Endothelial cell of umbilical vein (primary cell): ENCODE results near the gene COG5. TPM values are rescaled to one million over a fixed set of nuclear protein-coding genes. Genes with fewer than 3 reads are reported as not detected.

Experiments
- BruUV-seq: library from RNA; stranded (reverse); fragments of 400-500 nt; replicated peaks from 2 replicates; lab custom pipeline; 2021; lab: Mats Ljungman, UMichigan
- CTCF ChIA-PET: fragments of 300-600, 350-600 bp; sonication (Branson Sonifier 250); formaldehyde crosslinking; loops from one replicate; lab custom pipeline; 2021; ENCODE audit warnings: antibody characterized with exemption, inconsistent platforms; lab: Charles Lee
- POLR2A ChIA-PET: fragments of 300-600, 350-600 bp; sonication (Branson Sonifier 250); formaldehyde crosslinking; loops from one replicate; lab custom pipeline; 2021; ENCODE audit warnings: antibody characterized with exemption, inconsistent platforms; lab: Charles Lee
- DNase-seq: peaks from one replicate; pipeline ENCODE4 v3.0.0-alpha.2; 2011; ENCODE audit warnings: low read depth, low spot score
- FAIRE-seq: peaks from 2 replicates; lab custom pipeline; 2011; peaks lifted over from hg19 to GRCh38; lab: Jason Lieb, UNC
- H2AFZ ChIP-seq: 2 replicates; pipeline ENCODE4 v1.6.0; 2012; ENCODE audit warnings: low read depth, low read length, control low read depth, inconsistent platforms
- H3K27ac ChIP-seq: 2 replicates; pipeline ENCODE4 v1.5.1; 2011; ENCODE audit warnings: low read depth, mild to moderate bottlenecking, control low read depth, low read length, moderate library complexity; ENCODE audit not compliant: insufficient read depth
- H3K27me3 ChIP-seq, 2 experiments: 2 replicates each; pipeline versions ENCODE4 v1.6.0 to v1.6.1; 2011; ENCODE audit warnings: low read length in 2 of 2, mixed read lengths in 1 of 2; ENCODE audit not compliant: control insufficient read depth in 2 of 2, insufficient read depth in 2 of 2
- H3K36me3 ChIP-seq, 2 experiments: 2 replicates in 1 of 2; 3 replicates in 1 of 2; pipeline ENCODE4 v1.5.1; 2011; ENCODE audit warnings: low read length in 2 of 2, mild to moderate bottlenecking in 1 of 2, moderate library complexity in 1 of 2; ENCODE audit not compliant: control insufficient read depth in 2 of 2, insufficient read depth in 2 of 2; ENCODE audit errors: extremely low read depth in 1 of 2
- H3K4me1 ChIP-seq: 3 replicates; pipeline ENCODE4 v1.5.1; 2011; ENCODE audit warnings: mild to moderate bottlenecking, low read length; ENCODE audit not compliant: control insufficient read depth, insufficient read depth; ENCODE audit errors: extremely low read depth
- H3K4me2 ChIP-seq: 2 replicates; pipeline ENCODE4 v1.6.1; 2011; ENCODE audit warnings: low read length, control low read depth, mixed read lengths; ENCODE audit not compliant: insufficient read depth
- H3K4me3 ChIP-seq, 3 experiments: fragments of 200-600 bp in 1 of 3; sonication (generic), shearing (Covaris generic) in 1 of 3; replicated peaks in 1 of 3; 2 replicates each; pipeline ENCODE4 v1.5.1; 2011 to 2016; ENCODE audit warnings: control low read depth in 3 of 3, low read length in 3 of 3, mild to moderate bottlenecking in 2 of 3, inconsistent platforms in 1 of 3, low read depth in 1 of 3, moderate library complexity in 1 of 3; ENCODE audit not compliant: insufficient read depth in 1 of 3
- H3K79me2 ChIP-seq: 2 replicates; pipeline ENCODE4 v1.6.0; 2012; ENCODE audit warnings: low read length, inconsistent platforms; ENCODE audit not compliant: control insufficient read depth, insufficient read depth
- H3K9ac ChIP-seq: replicated peaks from 2 replicates; pipeline ENCODE3; 2011; ENCODE audit warnings: low read length, control low read depth; ENCODE audit not compliant: insufficient read depth; ENCODE audit errors: extremely low read depth
- H3K9me1 ChIP-seq: replicated peaks from 3 replicates; pipeline ENCODE4 v1.6.0; 2011; ENCODE audit warnings: mild to moderate bottlenecking, low read length; ENCODE audit not compliant: control insufficient read depth, insufficient read depth; ENCODE audit errors: extremely low read depth
- H3K9me3 ChIP-seq: replicated peaks from 2 replicates; pipeline ENCODE4 v1.5.1; 2012; ENCODE audit warnings: low read length, inconsistent platforms; ENCODE audit not compliant: control insufficient read depth, insufficient read depth
- H4K20me1 ChIP-seq: replicated peaks from 2 replicates; pipeline ENCODE3; 2011; ENCODE audit warnings: mild to moderate bottlenecking, low read length; ENCODE audit not compliant: control insufficient read depth, insufficient read depth; ENCODE audit errors: extremely low read depth
- CTCF ChIP-seq, 2 donors: IDR thresholded peaks; 1 replicate in 1 of 2; 2 replicates in 1 of 2; pipeline ENCODE4 v1.5.1; 2011; ENCODE audit warnings: low read length in 2 of 2, mild to moderate bottlenecking in 2 of 2, moderate library complexity in 2 of 2, control low read depth in 1 of 2, inconsistent platforms in 1 of 2, low read depth in 1 of 2; ENCODE audit not compliant: insufficient read depth in 1 of 2; ENCODE audit errors: extremely low read depth in 1 of 2
- EZH2 ChIP-seq: IDR thresholded peaks from 2 replicates; pipeline ENCODE4 v1.6.1; 2012; ENCODE audit warnings: borderline replicate concordance, low read depth, mild to moderate bottlenecking, moderate library complexity, low read length, inconsistent platforms; ENCODE audit not compliant: severe bottlenecking
- FOS ChIP-seq: IDR thresholded peaks from 2 replicates; pipeline ENCODE4 v1.6.1; 2011; ENCODE audit warnings: mild to moderate bottlenecking, low read length, moderate library complexity, borderline replicate concordance; ENCODE audit not compliant: insufficient read depth
- GATA2 ChIP-seq: IDR thresholded peaks from 2 replicates; pipeline ENCODE4 v1.7.0; 2011; ENCODE audit warnings: low read depth, mild to moderate bottlenecking, moderate library complexity, mixed read lengths, low read length; ENCODE audit not compliant: insufficient read length, insufficient read depth
- JUN ChIP-seq: IDR thresholded peaks from 2 replicates; pipeline ENCODE4 v1.6.1; 2011; ENCODE audit warnings: borderline replicate concordance, low read depth; ENCODE audit not compliant: insufficient read length, insufficient read depth
- MAX ChIP-seq: IDR thresholded peaks from 2 replicates; pipeline ENCODE4 v1.6.1; 2011; ENCODE audit not compliant: insufficient read depth, insufficient read length
- MYC ChIP-seq: IDR thresholded peaks from one replicate; pipeline ENCODE4 v1.6.1; 2011; ENCODE audit warnings: mild to moderate bottlenecking, low read depth, low read length
- POLR2A ChIP-seq: IDR thresholded peaks from 2 replicates; pipeline ENCODE4 v1.6.1; 2012; ENCODE audit warnings: low read depth, mild to moderate bottlenecking, control low read depth, low read length
- POLR2AphosphoS5 ChIP-seq: IDR thresholded peaks from 2 replicates; pipeline ENCODE4 v1.6.1; 2012; ENCODE audit warnings: low read depth, mild to moderate bottlenecking, control low read depth, low read length, moderate library complexity; ENCODE audit not compliant: insufficient read depth
- dilution Hi-C: fragments of 300-500 bp; cut with MboI; formaldehyde crosslinking; loops from one replicate; pipeline ENCODE4 v1.15.0; 2019; ENCODE audit warnings: low sequenced_read_pairs; ENCODE audit not compliant: extremely low pct_ligation_motif_present
- intact Hi-C: fragments of 100-400 bp; cut with micrococcal nuclease; formaldehyde crosslinking; loops from one replicate; pipeline ENCODE4 v1.10.0; 2022
- polyA plus RNA-seq, 4 experiments: library from polyadenylated mRNA; depleted of rRNA in 3 of 4; stranded (reverse) in 3 of 4; unstranded in 1 of 4; fragments of >200 nt; gene quantifications; 2 replicates each; pipeline versions ENCODE4 v1.2.1 to v1.2.3, GENCODE V29; 2011 to 2012; ENCODE audit warnings: missing spikeins in 1 of 4
- total RNA-seq: library from RNA; stranded (reverse); gene quantifications from 2 replicates; pipeline ENCODE4 v1.2.3, GENCODE V29; 2021

The COG5 gene
- total and polyA plus RNA-seq, 2 donors (not counting 3 experiments of a cell fraction or from before 2014, with no cell fraction given), result 18.8 to 45.3 TPM

- no peaks in the 10 kb centered on the region for H3K9me1 ChIP-seq
- intact Hi-C loops (no loop called here), dilution Hi-C loops (no loop called here)
- POLR2A ChIA-PET, result no interaction called here
- DNase-seq (no peak), FAIRE-seq (no peak)
- H3K9me3 ChIP-seq, result no peaks in the 10 kb centered on the region
- no peaks in the 10 kb centered on the region for H4K20me1 ChIP-seq
- no peak for TF ChIP-seq POLR2A
- TF ChIP-seq POLR2AphosphoS5, result no peak
- no peak for TF ChIP-seq CTCF (IDR thresholded peaks at IDR 0.05; ENCODE audit: extremely low read depth in 1 of 2, insufficient read depth in 1 of 2, low read depth in 1 of 2, low read length in 2 of 2)
- no peak for TF ChIP-seq EZH2
- no peak for TF ChIP-seq GATA2
- TF ChIP-seq MAX, result no peak
- TF ChIP-seq MYC, result no peak
- TF ChIP-seq FOS, result no peak
- TF ChIP-seq JUN, result no peak
- no TSS peak for BruUV-seq
- H3K4me1 ChIP-seq, result no peaks in the 10 kb centered on the region
- H3K27me3 ChIP-seq, result no peaks in the 10 kb centered on the region
- H2AFZ ChIP-seq, result no peak overlapping the region
- H3K9ac ChIP-seq, result no peak overlapping the region
- H3K4me3 ChIP-seq, result no peak overlapping the region
- no peak overlapping the region for H3K27ac ChIP-seq
- H3K79me2 ChIP-seq, result no peaks in the 10 kb centered on the region
- H3K4me2 ChIP-seq, result no peak overlapping the region
- CTCF ChIA-PET, result no interaction called here
- H3K36me3 ChIP-seq, result no peaks in the 10 kb centered on the region
Measured at GRCh38 chr7:107439025-107439424, 124.7 kb downstream of the COG5 start.
